ENCODE results near the gene SMYD5. TPM values are rescaled to one million over a fixed set of nuclear protein-coding genes. Genes with fewer than 3 reads are reported as not detected.
A peak's percentile ranks its signal among the peaks of the same experiment; 100 is the strongest.
"Not testable (repeated sequence)": the region's sequence is repeated elsewhere in the genome, so short reads cannot be mapped to it uniquely, and the experiment has no call there.

SMYD5 gene
- total RNA-seq, 1 donor from 2014 or later: 13.3 TPM

- H3K4me3 ChIP-seq: no peak overlapping the region
- no peaks in the 10 kb centered on the region for H3K4me1 ChIP-seq
- peaks cover 7% of the 10 kb centered on the region for H3K36me3 ChIP-seq
- DNase-seq (no peak), ATAC-seq (no peak)
- H3K27ac ChIP-seq: no peak overlapping the region
- intact Hi-C loops (cut with DNase I): no loop called here
- no peaks in the 10 kb centered on the region for H3K27me3 ChIP-seq (ENCODE audit: low read depth)
- no peak for TF ChIP-seq CTCF (IDR thresholded peaks at IDR 0.05)
- no peaks in the 10 kb centered on the region for H3K9me3 ChIP-seq
Observed at GRCh38 chr2:73259276-73259675, 45.2 kb downstream of the SMYD5 start.

GRCh38 chr2:73259704-73260337, 45.8 kb downstream of the SMYD5 start:
- Histone ChIP-seq H3K9me3 (no peaks in the 10 kb centered on the region), H3K27ac (no peak overlapping the region), H3K36me3 (peaks cover 2% of the 10 kb centered on the region), H3K27me3 (ENCODE audit: low read depth) (no peaks in the 10 kb centered on the region), H3K4me1 (no peaks in the 10 kb centered on the region), H3K4me3 (no peak overlapping the region)
- no peak for ATAC-seq
- no peak for DNase-seq
- intact Hi-C loops (cut with DNase I): no loop called here
- TF ChIP-seq CTCF (IDR thresholded peaks at IDR 0.05): no peak

DNA sequence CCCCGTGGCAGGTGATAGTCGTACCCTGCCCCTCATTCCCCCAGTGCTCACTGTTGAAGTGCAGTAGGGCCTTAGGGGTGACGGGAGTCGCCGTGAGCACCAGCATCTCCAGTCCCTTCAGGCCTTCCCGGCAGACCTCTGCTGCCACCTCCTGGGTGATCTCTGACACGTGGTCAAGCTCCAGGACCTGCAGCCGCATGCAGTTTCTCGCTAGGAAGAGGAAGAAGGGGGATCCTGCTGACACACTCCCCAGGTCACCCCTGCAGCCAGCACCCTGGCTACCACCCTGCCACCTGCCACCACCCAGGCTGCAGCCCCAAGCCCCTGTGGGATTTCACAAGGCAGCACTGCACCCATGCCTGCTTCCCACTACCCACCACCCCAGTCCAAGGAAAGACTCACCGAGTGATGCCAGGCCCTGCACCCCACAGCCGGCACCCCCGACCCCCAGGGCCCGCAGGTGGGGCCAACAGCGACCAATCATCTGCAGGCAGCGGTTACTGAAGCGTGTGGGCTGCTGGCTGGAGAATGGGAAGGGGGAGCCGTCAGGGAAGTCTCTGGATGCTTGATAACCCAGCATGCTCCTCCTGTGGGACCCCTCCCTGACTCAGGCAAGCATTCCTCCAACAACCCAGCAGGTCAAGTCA, 46.4 kb downstream of the SMYD5 start:
- H3K4me3 ChIP-seq: no peak overlapping the region
- DNase-seq (peak; percentile 71), ATAC-seq (peak; percentile 61 to 85)
- no peaks in the 10 kb centered on the region for H3K4me1 ChIP-seq
- H3K27me3 ChIP-seq (ENCODE audit: low read depth): peaks cover 5% of the 10 kb centered on the region
- peak; percentile 37 for TF ChIP-seq CTCF (IDR thresholded peaks at IDR 0.05)
- H3K27ac ChIP-seq: no peak overlapping the region
- intact Hi-C loops (cut with DNase I): no loop called here
- H3K36me3 ChIP-seq: no peaks in the 10 kb centered on the region
- H3K9me3 ChIP-seq: no peaks in the 10 kb centered on the region

GRCh38 chr2:73262108-73262651, 48.1 kb downstream of the SMYD5 start:
- ATAC-seq (no peak), DNase-seq (no peak)
- Histone ChIP-seq H3K4me3 (no peak overlapping the region), H3K27ac (no peak overlapping the region), H3K4me1 (no peaks in the 10 kb centered on the region), H3K27me3 (ENCODE audit: low read depth) (peaks cover 20% of the 10 kb centered on the region), H3K9me3 (no peaks in the 10 kb centered on the region), H3K36me3 (no peaks in the 10 kb centered on the region)
- intact Hi-C loops (cut with DNase I): no loop called here
- TF ChIP-seq CTCF (IDR thresholded peaks at IDR 0.05): no peak

GRCh38 chr2:73262691-73263429, 48.8 kb downstream of the SMYD5 start:
- H3K4me1 ChIP-seq; H3K4me3 ChIP-seq; H3K27ac ChIP-seq; H3K36me3 ChIP-seq; H3K9me3 ChIP-seq; DNase-seq; intact Hi-C loops (cut with DNase I); ATAC-seq: not testable (repeated sequence)
- peaks cover 24% of the 10 kb centered on the region for H3K27me3 ChIP-seq (ENCODE audit: low read depth)

All from lower lobe of right lung (tissue), 2 donors.